Endothelial cell of umbilical vein (primary cell): ENCODE measurements around the gene GGT5. TPM values are rescaled to one million over a fixed set of nuclear protein-coding genes. Genes with fewer than 3 reads are reported as not detected.

ENCODE experiments used
- BruUV-seq: library from RNA; stranded (reverse); fragments of 400-500 nt; replicated peaks from 2 replicates; lab custom pipeline; 2021; lab: Mats Ljungman, UMichigan
- CTCF ChIA-PET: fragments of 300-600, 350-600 bp; sonication (Branson Sonifier 250); formaldehyde crosslinking; loops from one replicate; lab custom pipeline; 2021; ENCODE audit warnings: antibody characterized with exemption, inconsistent platforms; lab: Charles Lee
- POLR2A ChIA-PET: fragments of 300-600, 350-600 bp; sonication (Branson Sonifier 250); formaldehyde crosslinking; loops from one replicate; lab custom pipeline; 2021; ENCODE audit warnings: antibody characterized with exemption, inconsistent platforms; lab: Charles Lee
- DNase-seq: peaks from one replicate; pipeline ENCODE4 v3.0.0-alpha.2; 2011; ENCODE audit warnings: low read depth, low spot score
- FAIRE-seq: peaks from 2 replicates; lab custom pipeline; 2011; peaks lifted over from hg19 to GRCh38; lab: Jason Lieb, UNC
- H2AFZ ChIP-seq: 2 replicates; pipeline ENCODE4 v1.6.0; 2012; ENCODE audit warnings: low read depth, low read length, control low read depth, inconsistent platforms
- H3K27ac ChIP-seq: 2 replicates; pipeline ENCODE4 v1.5.1; 2011; ENCODE audit warnings: low read depth, mild to moderate bottlenecking, control low read depth, low read length, moderate library complexity; ENCODE audit not compliant: insufficient read depth
- H3K27me3 ChIP-seq, 2 experiments: 2 replicates each; pipeline versions ENCODE4 v1.6.0 to v1.6.1; 2011; ENCODE audit warnings: low read length in 2 of 2, mixed read lengths in 1 of 2; ENCODE audit not compliant: control insufficient read depth in 2 of 2, insufficient read depth in 2 of 2
- H3K36me3 ChIP-seq, 2 experiments: 2 replicates in 1 of 2; 3 replicates in 1 of 2; pipeline ENCODE4 v1.5.1; 2011; ENCODE audit warnings: low read length in 2 of 2, mild to moderate bottlenecking in 1 of 2, moderate library complexity in 1 of 2; ENCODE audit not compliant: control insufficient read depth in 2 of 2, insufficient read depth in 2 of 2; ENCODE audit errors: extremely low read depth in 1 of 2
- H3K4me1 ChIP-seq: 3 replicates; pipeline ENCODE4 v1.5.1; 2011; ENCODE audit warnings: mild to moderate bottlenecking, low read length; ENCODE audit not compliant: control insufficient read depth, insufficient read depth; ENCODE audit errors: extremely low read depth
- H3K4me2 ChIP-seq: 2 replicates; pipeline ENCODE4 v1.6.1; 2011; ENCODE audit warnings: low read length, control low read depth, mixed read lengths; ENCODE audit not compliant: insufficient read depth
- H3K4me3 ChIP-seq, 3 experiments: fragments of 200-600 bp in 1 of 3; sonication (generic), shearing (Covaris generic) in 1 of 3; replicated peaks in 1 of 3; 2 replicates each; pipeline ENCODE4 v1.5.1; 2011 to 2016; ENCODE audit warnings: control low read depth in 3 of 3, low read length in 3 of 3, mild to moderate bottlenecking in 2 of 3, inconsistent platforms in 1 of 3, low read depth in 1 of 3, moderate library complexity in 1 of 3; ENCODE audit not compliant: insufficient read depth in 1 of 3
- H3K79me2 ChIP-seq: 2 replicates; pipeline ENCODE4 v1.6.0; 2012; ENCODE audit warnings: low read length, inconsistent platforms; ENCODE audit not compliant: control insufficient read depth, insufficient read depth
- H3K9ac ChIP-seq: replicated peaks from 2 replicates; pipeline ENCODE3; 2011; ENCODE audit warnings: low read length, control low read depth; ENCODE audit not compliant: insufficient read depth; ENCODE audit errors: extremely low read depth
- H3K9me1 ChIP-seq: replicated peaks from 3 replicates; pipeline ENCODE4 v1.6.0; 2011; ENCODE audit warnings: mild to moderate bottlenecking, low read length; ENCODE audit not compliant: control insufficient read depth, insufficient read depth; ENCODE audit errors: extremely low read depth
- H3K9me3 ChIP-seq: replicated peaks from 2 replicates; pipeline ENCODE4 v1.5.1; 2012; ENCODE audit warnings: low read length, inconsistent platforms; ENCODE audit not compliant: control insufficient read depth, insufficient read depth
- H4K20me1 ChIP-seq: replicated peaks from 2 replicates; pipeline ENCODE3; 2011; ENCODE audit warnings: mild to moderate bottlenecking, low read length; ENCODE audit not compliant: control insufficient read depth, insufficient read depth; ENCODE audit errors: extremely low read depth
- CTCF ChIP-seq, 2 donors: IDR thresholded peaks; 1 replicate in 1 of 2; 2 replicates in 1 of 2; pipeline ENCODE4 v1.5.1; 2011; ENCODE audit warnings: low read length in 2 of 2, mild to moderate bottlenecking in 2 of 2, moderate library complexity in 2 of 2, control low read depth in 1 of 2, inconsistent platforms in 1 of 2, low read depth in 1 of 2; ENCODE audit not compliant: insufficient read depth in 1 of 2; ENCODE audit errors: extremely low read depth in 1 of 2
- EZH2 ChIP-seq: IDR thresholded peaks from 2 replicates; pipeline ENCODE4 v1.6.1; 2012; ENCODE audit warnings: borderline replicate concordance, low read depth, mild to moderate bottlenecking, moderate library complexity, low read length, inconsistent platforms; ENCODE audit not compliant: severe bottlenecking
- FOS ChIP-seq: IDR thresholded peaks from 2 replicates; pipeline ENCODE4 v1.6.1; 2011; ENCODE audit warnings: mild to moderate bottlenecking, low read length, moderate library complexity, borderline replicate concordance; ENCODE audit not compliant: insufficient read depth
- GATA2 ChIP-seq: IDR thresholded peaks from 2 replicates; pipeline ENCODE4 v1.7.0; 2011; ENCODE audit warnings: low read depth, mild to moderate bottlenecking, moderate library complexity, mixed read lengths, low read length; ENCODE audit not compliant: insufficient read length, insufficient read depth
- JUN ChIP-seq: IDR thresholded peaks from 2 replicates; pipeline ENCODE4 v1.6.1; 2011; ENCODE audit warnings: borderline replicate concordance, low read depth; ENCODE audit not compliant: insufficient read length, insufficient read depth
- MAX ChIP-seq: IDR thresholded peaks from 2 replicates; pipeline ENCODE4 v1.6.1; 2011; ENCODE audit not compliant: insufficient read depth, insufficient read length
- MYC ChIP-seq: IDR thresholded peaks from one replicate; pipeline ENCODE4 v1.6.1; 2011; ENCODE audit warnings: mild to moderate bottlenecking, low read depth, low read length
- POLR2A ChIP-seq: IDR thresholded peaks from 2 replicates; pipeline ENCODE4 v1.6.1; 2012; ENCODE audit warnings: low read depth, mild to moderate bottlenecking, control low read depth, low read length
- POLR2AphosphoS5 ChIP-seq: IDR thresholded peaks from 2 replicates; pipeline ENCODE4 v1.6.1; 2012; ENCODE audit warnings: low read depth, mild to moderate bottlenecking, control low read depth, low read length, moderate library complexity; ENCODE audit not compliant: insufficient read depth
- dilution Hi-C: fragments of 300-500 bp; cut with MboI; formaldehyde crosslinking; loops from one replicate; pipeline ENCODE4 v1.15.0; 2019; ENCODE audit warnings: low sequenced_read_pairs; ENCODE audit not compliant: extremely low pct_ligation_motif_present
- intact Hi-C: fragments of 100-400 bp; cut with micrococcal nuclease; formaldehyde crosslinking; loops from one replicate; pipeline ENCODE4 v1.10.0; 2022
- polyA plus RNA-seq, 4 experiments: library from polyadenylated mRNA; depleted of rRNA in 3 of 4; stranded (reverse) in 3 of 4; unstranded in 1 of 4; fragments of >200 nt; gene quantifications; 2 replicates each; pipeline versions ENCODE4 v1.2.1 to v1.2.3, GENCODE V29; 2011 to 2012; ENCODE audit warnings: missing spikeins in 1 of 4
- total RNA-seq: library from RNA; stranded (reverse); gene quantifications from 2 replicates; pipeline ENCODE4 v1.2.3, GENCODE V29; 2021

The GGT5 gene
- total and polyA plus RNA-seq, 2 donors (not counting 3 experiments of a cell fraction or from before 2014, with no cell fraction given): 45.9 to 293 TPM

- no TSS peak for BruUV-seq
- Histone ChIP-seq H3K27me3 (no peaks in the 10 kb centered on the region), H4K20me1 (no peaks in the 10 kb centered on the region), H3K4me1 (peaks cover 9% of the 10 kb centered on the region), H3K4me3 (no peak overlapping the region), H3K9me1 (no peaks in the 10 kb centered on the region), H3K79me2 (no peaks in the 10 kb centered on the region), H3K27ac (no peak overlapping the region), H3K9ac (no peak overlapping the region), H3K4me2 (no peak overlapping the region), H2AFZ (no peak overlapping the region), H3K9me3 (no peaks in the 10 kb centered on the region), H3K36me3 (no peaks in the 10 kb centered on the region)
- intact Hi-C loops (loop anchor here (10.0 kb wide), 1 partner anchor 338 kb away; no protein-coding TSS in a partner anchor), dilution Hi-C loops (no loop called here)
- POLR2A ChIA-PET: no interaction called here
- FAIRE-seq: no peak
- DNase-seq: no peak
- TF ChIP-seq CTCF (IDR thresholded peaks at IDR 0.05; ENCODE audit: extremely low read depth in 1 of 2, insufficient read depth in 1 of 2, low read depth in 1 of 2, low read length in 2 of 2) (no peak), GATA2 (no peak), JUN (no peak), MYC (no peak), EZH2 (no peak), POLR2AphosphoS5 (no peak), FOS (no peak), MAX (no peak), POLR2A (no peak)
- CTCF ChIA-PET: no interaction called here
These were observed 58.5 kb downstream of the GGT5 start for GRCh38 chr22:24186352-24186740.
